Endothelial cell of umbilical vein (primary cell): ENCODE data around the gene GPR137B. TPM values are rescaled to one million over a fixed set of nuclear protein-coding genes. Genes with fewer than 3 reads are reported as not detected.

Source experiments
- BruUV-seq: library from RNA; stranded (reverse); fragments of 400-500 nt; replicated peaks from 2 replicates; lab custom pipeline; 2021; lab: Mats Ljungman, UMichigan
- CTCF ChIA-PET: fragments of 300-600, 350-600 bp; sonication (Branson Sonifier 250); formaldehyde crosslinking; loops from one replicate; lab custom pipeline; 2021; ENCODE audit warnings: antibody characterized with exemption, inconsistent platforms; lab: Charles Lee
- POLR2A ChIA-PET: fragments of 300-600, 350-600 bp; sonication (Branson Sonifier 250); formaldehyde crosslinking; loops from one replicate; lab custom pipeline; 2021; ENCODE audit warnings: antibody characterized with exemption, inconsistent platforms; lab: Charles Lee
- DNase-seq: peaks from one replicate; pipeline ENCODE4 v3.0.0-alpha.2; 2011; ENCODE audit warnings: low read depth, low spot score
- FAIRE-seq: peaks from 2 replicates; lab custom pipeline; 2011; peaks lifted over from hg19 to GRCh38; lab: Jason Lieb, UNC
- H2AFZ ChIP-seq: 2 replicates; pipeline ENCODE4 v1.6.0; 2012; ENCODE audit warnings: low read depth, low read length, control low read depth, inconsistent platforms
- H3K27ac ChIP-seq: 2 replicates; pipeline ENCODE4 v1.5.1; 2011; ENCODE audit warnings: low read depth, mild to moderate bottlenecking, control low read depth, low read length, moderate library complexity; ENCODE audit not compliant: insufficient read depth
- H3K27me3 ChIP-seq, 2 experiments: 2 replicates each; pipeline versions ENCODE4 v1.6.0 to v1.6.1; 2011; ENCODE audit warnings: low read length in 2 of 2, mixed read lengths in 1 of 2; ENCODE audit not compliant: control insufficient read depth in 2 of 2, insufficient read depth in 2 of 2
- H3K36me3 ChIP-seq, 2 experiments: 2 replicates in 1 of 2; 3 replicates in 1 of 2; pipeline ENCODE4 v1.5.1; 2011; ENCODE audit warnings: low read length in 2 of 2, mild to moderate bottlenecking in 1 of 2, moderate library complexity in 1 of 2; ENCODE audit not compliant: control insufficient read depth in 2 of 2, insufficient read depth in 2 of 2; ENCODE audit errors: extremely low read depth in 1 of 2
- H3K4me1 ChIP-seq: 3 replicates; pipeline ENCODE4 v1.5.1; 2011; ENCODE audit warnings: mild to moderate bottlenecking, low read length; ENCODE audit not compliant: control insufficient read depth, insufficient read depth; ENCODE audit errors: extremely low read depth
- H3K4me2 ChIP-seq: 2 replicates; pipeline ENCODE4 v1.6.1; 2011; ENCODE audit warnings: low read length, control low read depth, mixed read lengths; ENCODE audit not compliant: insufficient read depth
- H3K4me3 ChIP-seq, 3 experiments: fragments of 200-600 bp in 1 of 3; sonication (generic), shearing (Covaris generic) in 1 of 3; replicated peaks in 1 of 3; 2 replicates each; pipeline ENCODE4 v1.5.1; 2011 to 2016; ENCODE audit warnings: control low read depth in 3 of 3, low read length in 3 of 3, mild to moderate bottlenecking in 2 of 3, inconsistent platforms in 1 of 3, low read depth in 1 of 3, moderate library complexity in 1 of 3; ENCODE audit not compliant: insufficient read depth in 1 of 3
- H3K79me2 ChIP-seq: 2 replicates; pipeline ENCODE4 v1.6.0; 2012; ENCODE audit warnings: low read length, inconsistent platforms; ENCODE audit not compliant: control insufficient read depth, insufficient read depth
- H3K9ac ChIP-seq: replicated peaks from 2 replicates; pipeline ENCODE3; 2011; ENCODE audit warnings: low read length, control low read depth; ENCODE audit not compliant: insufficient read depth; ENCODE audit errors: extremely low read depth
- H3K9me1 ChIP-seq: replicated peaks from 3 replicates; pipeline ENCODE4 v1.6.0; 2011; ENCODE audit warnings: mild to moderate bottlenecking, low read length; ENCODE audit not compliant: control insufficient read depth, insufficient read depth; ENCODE audit errors: extremely low read depth
- H3K9me3 ChIP-seq: replicated peaks from 2 replicates; pipeline ENCODE4 v1.5.1; 2012; ENCODE audit warnings: low read length, inconsistent platforms; ENCODE audit not compliant: control insufficient read depth, insufficient read depth
- H4K20me1 ChIP-seq: replicated peaks from 2 replicates; pipeline ENCODE3; 2011; ENCODE audit warnings: mild to moderate bottlenecking, low read length; ENCODE audit not compliant: control insufficient read depth, insufficient read depth; ENCODE audit errors: extremely low read depth
- CTCF ChIP-seq, 2 donors: IDR thresholded peaks; 1 replicate in 1 of 2; 2 replicates in 1 of 2; pipeline ENCODE4 v1.5.1; 2011; ENCODE audit warnings: low read length in 2 of 2, mild to moderate bottlenecking in 2 of 2, moderate library complexity in 2 of 2, control low read depth in 1 of 2, inconsistent platforms in 1 of 2, low read depth in 1 of 2; ENCODE audit not compliant: insufficient read depth in 1 of 2; ENCODE audit errors: extremely low read depth in 1 of 2
- EZH2 ChIP-seq: IDR thresholded peaks from 2 replicates; pipeline ENCODE4 v1.6.1; 2012; ENCODE audit warnings: borderline replicate concordance, low read depth, mild to moderate bottlenecking, moderate library complexity, low read length, inconsistent platforms; ENCODE audit not compliant: severe bottlenecking
- FOS ChIP-seq: IDR thresholded peaks from 2 replicates; pipeline ENCODE4 v1.6.1; 2011; ENCODE audit warnings: mild to moderate bottlenecking, low read length, moderate library complexity, borderline replicate concordance; ENCODE audit not compliant: insufficient read depth
- JUN ChIP-seq: IDR thresholded peaks from 2 replicates; pipeline ENCODE4 v1.6.1; 2011; ENCODE audit warnings: borderline replicate concordance, low read depth; ENCODE audit not compliant: insufficient read length, insufficient read depth
- MAX ChIP-seq: IDR thresholded peaks from 2 replicates; pipeline ENCODE4 v1.6.1; 2011; ENCODE audit not compliant: insufficient read depth, insufficient read length
- MYC ChIP-seq: IDR thresholded peaks from one replicate; pipeline ENCODE4 v1.6.1; 2011; ENCODE audit warnings: mild to moderate bottlenecking, low read depth, low read length
- POLR2A ChIP-seq: IDR thresholded peaks from 2 replicates; pipeline ENCODE4 v1.6.1; 2012; ENCODE audit warnings: low read depth, mild to moderate bottlenecking, control low read depth, low read length
- POLR2AphosphoS5 ChIP-seq: IDR thresholded peaks from 2 replicates; pipeline ENCODE4 v1.6.1; 2012; ENCODE audit warnings: low read depth, mild to moderate bottlenecking, control low read depth, low read length, moderate library complexity; ENCODE audit not compliant: insufficient read depth
- dilution Hi-C: fragments of 300-500 bp; cut with MboI; formaldehyde crosslinking; loops from one replicate; pipeline ENCODE4 v1.15.0; 2019; ENCODE audit warnings: low sequenced_read_pairs; ENCODE audit not compliant: extremely low pct_ligation_motif_present
- intact Hi-C: fragments of 100-400 bp; cut with micrococcal nuclease; formaldehyde crosslinking; loops from one replicate; pipeline ENCODE4 v1.10.0; 2022
- polyA plus RNA-seq, 4 experiments: library from polyadenylated mRNA; depleted of rRNA in 3 of 4; stranded (reverse) in 3 of 4; unstranded in 1 of 4; fragments of >200 nt; gene quantifications; 2 replicates each; pipeline versions ENCODE4 v1.2.1 to v1.2.3, GENCODE V29; 2011 to 2012; ENCODE audit warnings: missing spikeins in 1 of 4
- total RNA-seq: library from RNA; stranded (reverse); gene quantifications from 2 replicates; pipeline ENCODE4 v1.2.3, GENCODE V29; 2021

GPR137B gene
- total and polyA plus RNA-seq, 2 donors (not counting 3 experiments of a cell fraction or from before 2014, with no cell fraction given), result 7.8 to 11.9 TPM

- Histone ChIP-seq H3K4me3 (no peak overlapping the region), H2AFZ (no peak overlapping the region), H3K9me3 (no peaks in the 10 kb centered on the region), H3K9me1 (no peaks in the 10 kb centered on the region), H3K36me3 (no peaks in the 10 kb centered on the region), H3K79me2 (no peaks in the 10 kb centered on the region), H4K20me1 (no peaks in the 10 kb centered on the region), H3K27me3 (peaks cover 2 to 5% of the 10 kb centered on the region in 2 experiments), H3K4me2 (no peak overlapping the region), H3K27ac (no peak overlapping the region), H3K4me1 (no peaks in the 10 kb centered on the region), H3K9ac (no peak overlapping the region)
- FAIRE-seq (no peak), DNase-seq (no peak)
- dilution Hi-C loops, result no loop called here
- TF ChIP-seq POLR2AphosphoS5 (no peak), MYC (no peak), POLR2A (no peak), JUN (no peak), FOS (no peak), CTCF (IDR thresholded peaks at IDR 0.05; ENCODE audit: extremely low read depth in 1 of 2, insufficient read depth in 1 of 2, low read depth in 1 of 2, low read length in 2 of 2) (no peak), EZH2 (no peak), MAX (no peak)
- no TSS peak for BruUV-seq
- CTCF ChIA-PET, result interaction anchor here (1.7 kb wide), 1 partner anchor 9 kb away, joined by 4 read pairs; no protein-coding TSS in a partner anchor
- POLR2A ChIA-PET, result no interaction called here
- intact Hi-C loops, result no loop called here
Measured at GRCh38 chr1:236127045-236127444, 15.3 kb upstream of the GPR137B start.
